ENCODE results near the gene DMD.
"Not testable (repeated sequence)": the region's sequence is repeated elsewhere in the genome, so short reads cannot be mapped to it uniquely, and the experiment has no call there.

The DMD gene

DNA sequence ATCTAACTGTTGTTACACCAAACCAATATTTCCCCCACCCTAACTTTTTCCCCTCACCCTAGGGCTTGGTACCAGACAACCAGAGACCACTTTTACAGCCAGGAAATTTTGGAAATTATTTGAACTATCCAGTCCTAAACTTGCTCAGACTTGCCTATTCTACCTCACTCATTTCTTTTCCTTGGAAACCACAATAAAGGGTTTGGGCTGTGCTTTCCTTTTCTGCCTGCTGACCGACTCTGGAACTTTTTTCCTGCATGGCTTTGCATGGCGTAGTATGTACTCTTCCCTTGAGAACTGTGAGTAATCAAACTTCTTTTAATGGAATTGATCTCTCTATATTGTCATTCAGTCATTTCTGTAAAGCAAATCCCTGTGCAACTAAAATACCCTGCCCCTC lies 1623.0 kb downstream of the DMD start:
- Mint-ChIP-seq H3K27ac (no peak overlapping the region), H3K36me3 (ENCODE audit: low read depth) (no peaks in the 10 kb centered on the region)
- TF ChIP-seq, protein P1, sequence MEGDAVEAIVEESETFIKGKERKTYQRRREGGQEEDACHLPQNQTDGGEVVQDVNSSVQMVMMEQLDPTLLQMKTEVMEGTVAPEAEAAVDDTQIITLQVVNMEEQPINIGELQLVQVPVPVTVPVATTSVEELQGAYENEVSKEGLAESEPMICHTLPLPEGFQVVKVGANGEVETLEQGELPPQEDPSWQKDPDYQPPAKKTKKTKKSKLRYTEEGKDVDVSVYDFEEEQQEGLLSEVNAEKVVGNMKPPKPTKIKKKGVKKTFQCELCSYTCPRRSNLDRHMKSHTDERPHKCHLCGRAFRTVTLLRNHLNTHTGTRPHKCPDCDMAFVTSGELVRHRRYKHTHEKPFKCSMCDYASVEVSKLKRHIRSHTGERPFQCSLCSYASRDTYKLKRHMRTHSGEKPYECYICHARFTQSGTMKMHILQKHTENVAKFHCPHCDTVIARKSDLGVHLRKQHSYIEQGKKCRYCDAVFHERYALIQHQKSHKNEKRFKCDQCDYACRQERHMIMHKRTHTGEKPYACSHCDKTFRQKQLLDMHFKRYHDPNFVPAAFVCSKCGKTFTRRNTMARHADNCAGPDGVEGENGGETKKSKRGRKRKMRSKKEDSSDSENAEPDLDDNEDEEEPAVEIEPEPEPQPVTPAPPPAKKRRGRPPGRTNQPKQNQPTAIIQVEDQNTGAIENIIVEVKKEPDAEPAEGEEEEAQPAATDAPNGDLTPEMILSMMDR (IDR thresholded peaks at IDR 0.05; ENCODE audit: unreplicated experiment in 3 of 3) = no peak

DNA sequence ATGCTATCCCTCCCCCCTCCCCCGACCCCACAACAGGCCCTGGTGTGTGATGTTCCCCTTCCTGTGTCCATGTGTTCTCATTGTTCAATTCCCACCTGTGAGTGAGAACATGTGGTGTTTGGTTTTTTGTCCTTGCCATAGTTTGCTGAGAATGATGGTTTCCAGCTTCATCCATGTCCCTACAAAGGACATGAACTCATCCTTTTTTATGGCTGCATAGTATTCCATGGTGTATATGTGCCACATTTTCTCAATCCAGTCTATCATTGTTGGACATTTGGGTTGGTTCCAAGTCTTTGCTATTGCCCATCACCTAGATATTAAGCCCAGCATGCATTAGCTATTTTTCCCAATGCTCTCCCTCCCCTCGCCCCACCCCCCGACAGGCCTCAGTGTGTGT lies 1627.5 kb downstream of the DMD start:
- not testable (repeated sequence) for H3K4me1 Mint-ChIP-seq; H3K27ac Mint-ChIP-seq; H3K27me3 Mint-ChIP-seq (ENCODE audit: low read depth); H3K36me3 Mint-ChIP-seq (ENCODE audit: low read depth); H3K4me3 Mint-ChIP-seq
- H3K9me3 Mint-ChIP-seq = peaks cover 17% of the 10 kb centered on the region

More for the DNA sequence above, 1623.0 kb downstream of the DMD start:
- Mint-ChIP-seq H3K4me1 (no peaks in the 10 kb centered on the region), H3K27me3 (ENCODE audit: low read depth) (no peaks in the 10 kb centered on the region), H3K9me3 (peaks cover 9% of the 10 kb centered on the region), H3K4me3 (no peak overlapping the region)

DNA sequence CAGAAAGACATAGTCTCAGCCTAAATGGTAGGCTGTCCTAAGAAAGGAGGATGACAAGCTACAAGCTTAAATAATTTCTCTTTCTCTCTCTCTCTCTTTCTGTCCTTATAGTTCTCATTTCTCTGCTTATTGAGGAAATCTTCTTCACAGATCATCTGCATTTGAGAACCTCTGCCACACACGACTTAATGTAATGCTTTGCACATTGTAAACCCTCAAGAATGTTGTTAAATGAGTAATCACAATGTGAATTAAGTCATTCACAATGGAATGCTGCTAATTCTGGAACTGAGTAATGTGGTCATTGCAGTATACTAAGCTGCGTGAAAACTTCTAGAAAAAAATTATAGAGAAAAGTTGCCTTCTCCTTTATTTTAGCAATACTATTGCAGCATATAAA lies 1630.6 kb downstream of the DMD start:
- no peak overlapping the region for H3K4me3 Mint-ChIP-seq
- no peaks in the 10 kb centered on the region for H3K4me1 Mint-ChIP-seq
- H3K9me3 Mint-ChIP-seq = peaks cover 16% of the 10 kb centered on the region
- TF ChIP-seq, protein P1 (IDR thresholded peaks at IDR 0.05; ENCODE audit: unreplicated experiment in 3 of 3) = no peak
- no peaks in the 10 kb centered on the region for H3K36me3 Mint-ChIP-seq (ENCODE audit: low read depth)
- H3K27ac Mint-ChIP-seq = no peak overlapping the region
- no peaks in the 10 kb centered on the region for H3K27me3 Mint-ChIP-seq (ENCODE audit: low read depth)

DNA sequence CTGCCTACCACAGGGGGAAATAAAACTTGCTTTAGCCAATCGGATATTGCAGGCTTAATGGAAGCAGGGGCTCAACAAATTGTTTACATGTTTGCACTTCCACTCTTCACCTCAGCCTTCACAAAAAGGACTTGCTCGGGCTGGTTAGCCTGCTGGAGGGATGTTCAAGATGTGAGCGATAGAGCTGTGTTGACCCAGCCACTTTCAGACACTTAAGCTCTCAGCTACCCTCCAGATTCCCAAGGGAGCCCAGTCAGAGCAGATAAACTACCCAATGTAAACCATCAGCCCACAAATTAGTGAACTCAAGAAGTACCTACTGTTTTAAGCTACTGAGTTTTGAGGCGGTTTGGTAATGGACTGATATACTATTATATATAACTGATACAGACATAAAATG lies 1631.1 kb downstream of the DMD start:
- Mint-ChIP-seq H3K27ac (no peak overlapping the region), H3K9me3 (peaks cover 12% of the 10 kb centered on the region), H3K27me3 (ENCODE audit: low read depth) (no peaks in the 10 kb centered on the region), H3K36me3 (ENCODE audit: low read depth) (no peaks in the 10 kb centered on the region), H3K4me1 (no peaks in the 10 kb centered on the region), H3K4me3 (no peak overlapping the region)
- TF ChIP-seq, protein P1 (IDR thresholded peaks at IDR 0.05; ENCODE audit: unreplicated experiment in 3 of 3) = no peak

DNA sequence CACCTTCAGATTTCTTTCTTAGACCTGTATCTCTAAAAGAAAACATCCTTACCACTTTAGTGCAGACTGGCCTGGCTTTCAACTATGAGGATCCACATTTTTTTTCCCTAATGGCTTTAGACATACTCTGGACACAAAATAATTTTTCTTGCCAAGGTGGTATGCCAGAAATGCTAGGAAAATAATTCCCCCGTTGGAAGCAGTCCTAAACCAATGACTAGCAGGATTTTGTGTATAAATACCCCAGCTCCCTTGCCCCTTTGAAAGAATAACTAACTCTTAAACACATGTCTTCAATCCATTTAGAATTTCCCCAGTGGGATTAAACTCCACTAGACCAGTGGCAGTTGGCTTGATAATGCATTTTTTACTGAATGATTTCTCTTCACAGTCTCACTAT lies 1639.0 kb downstream of the DMD start:
- H3K4me3 Mint-ChIP-seq = no peak overlapping the region
- no peaks in the 10 kb centered on the region for H3K9me3 Mint-ChIP-seq
- no peaks in the 10 kb centered on the region for H3K4me1 Mint-ChIP-seq
- H3K27me3 Mint-ChIP-seq (ENCODE audit: low read depth) = no peaks in the 10 kb centered on the region
- no peak overlapping the region for H3K27ac Mint-ChIP-seq
- no peaks in the 10 kb centered on the region for H3K36me3 Mint-ChIP-seq (ENCODE audit: low read depth)
- TF ChIP-seq, protein P1 (IDR thresholded peaks at IDR 0.05; ENCODE audit: unreplicated experiment in 3 of 3) = no peak

DNA sequence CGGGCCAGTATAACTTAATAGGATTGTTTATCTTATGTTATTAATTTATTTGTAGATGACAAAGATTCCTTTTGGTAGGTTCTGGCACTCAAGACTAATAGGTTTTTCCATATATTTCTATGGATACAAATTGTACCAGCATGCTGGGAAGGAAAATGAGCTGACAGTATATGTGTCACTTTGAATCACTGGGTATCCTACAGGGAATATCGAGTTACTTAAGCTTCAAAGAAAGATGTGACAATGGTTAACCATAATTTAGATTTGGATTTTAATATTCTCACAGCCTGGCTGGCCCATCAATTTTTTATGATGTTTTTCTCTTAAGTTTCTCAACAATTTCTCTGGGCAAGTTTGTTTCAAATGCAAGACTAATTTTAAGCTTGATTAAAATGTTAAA lies 1640.7 kb downstream of the DMD start:
- TF ChIP-seq, protein P1 (IDR thresholded peaks at IDR 0.05; ENCODE audit: unreplicated experiment in 3 of 3) = no peak
- Mint-ChIP-seq H3K27ac (no peak overlapping the region), H3K36me3 (ENCODE audit: low read depth) (no peaks in the 10 kb centered on the region), H3K9me3 (no peaks in the 10 kb centered on the region), H3K4me3 (no peak overlapping the region), H3K27me3 (ENCODE audit: low read depth) (no peaks in the 10 kb centered on the region), H3K4me1 (no peaks in the 10 kb centered on the region)
